Activated CD4-positive, alpha-beta T cell treated with anti-CD3 and anti-CD28 coated beads, Interleukin-2, amount 10 ng/mL, durations not matched to agents 24 days and 14 days (primary cell): ENCODE measurements around the gene LRRC49. TPM values are rescaled to one million over a fixed set of nuclear protein-coding genes. Genes with fewer than 3 reads are reported as not detected.
"Not testable (repeated sequence)": the region's sequence is repeated elsewhere in the genome, so short reads cannot be mapped to it uniquely, and the experiment has no call there.

Experiments
- DNase-seq: peaks from one replicate; pipeline ENCODE4 v3.0.0; 2022
- H3K27ac Mint-ChIP-seq: one replicate; pipeline ENCODE4 v1.8.0; 2022; ENCODE audit warnings: mild to moderate bottlenecking, mixed read lengths
- H3K27me3 Mint-ChIP-seq: one replicate; pipeline ENCODE4 v1.8.0; 2022; ENCODE audit warnings: mixed read lengths
- H3K36me3 Mint-ChIP-seq: one replicate; pipeline ENCODE4 v1.8.0; 2022; ENCODE audit warnings: low read depth, mild to moderate bottlenecking, mixed read lengths
- H3K4me1 Mint-ChIP-seq: one replicate; pipeline ENCODE4 v1.8.0; 2021; ENCODE audit warnings: mixed read lengths
- H3K4me3 Mint-ChIP-seq: one replicate; pipeline ENCODE4 v1.8.0; 2022; ENCODE audit warnings: mild to moderate bottlenecking, moderate library complexity, mixed read lengths
- H3K9me3 Mint-ChIP-seq: one replicate; pipeline ENCODE4 v1.8.0; 2021; ENCODE audit warnings: mixed read lengths
- intact Hi-C: fragments of 100-400 bp; cut with micrococcal nuclease; formaldehyde crosslinking; loops from one replicate; pipeline ENCODE4 v1.15.1; 2023
- total RNA-seq: library from RNA; stranded (reverse); gene quantifications from 2 replicates; pipeline ENCODE4 v1.2.3, GENCODE V29; 2022

LRRC49 gene
- total RNA-seq, 1 donor from 2014 or later, result not detected

DNA sequence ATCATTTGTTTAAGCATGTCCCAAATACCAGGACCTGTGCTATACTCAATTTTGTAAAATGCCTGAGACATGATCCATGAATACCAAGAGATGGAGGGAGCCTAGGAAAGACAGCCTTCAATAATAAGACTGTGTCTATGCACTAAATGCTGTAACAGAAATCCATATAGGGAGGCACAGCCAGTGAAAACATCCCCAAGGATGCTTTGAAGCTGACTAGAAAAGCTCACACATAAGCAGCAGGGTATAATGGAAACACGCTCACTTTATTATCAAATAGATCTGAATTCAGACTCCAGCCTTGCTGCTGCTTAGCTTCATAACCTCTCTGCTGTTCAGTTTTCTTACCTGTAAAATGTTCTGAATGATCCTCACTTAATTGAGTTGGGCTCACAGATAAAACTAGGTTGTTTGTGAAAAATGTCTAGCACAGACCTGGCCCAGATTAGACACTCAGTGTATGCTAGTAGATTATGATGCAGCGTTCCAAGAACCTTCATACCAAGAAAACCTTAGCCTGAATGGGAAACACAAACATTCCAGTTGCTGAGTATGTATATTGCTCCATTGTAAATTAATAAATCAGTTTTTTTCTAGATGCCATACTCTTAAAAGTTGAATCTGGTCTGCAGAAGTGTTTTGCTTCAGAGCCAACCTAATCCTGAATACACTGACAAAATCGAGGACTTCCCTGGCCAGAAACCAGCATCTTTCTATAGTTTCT, 34.9 kb upstream of the LRRC49 start:
- H3K4me1 Mint-ChIP-seq, result peaks cover 4% of the 10 kb centered on the region
- H3K9me3 Mint-ChIP-seq, result no peaks in the 10 kb centered on the region
- intact Hi-C loops, result no loop called here
- H3K27ac Mint-ChIP-seq, result no peak overlapping the region
- H3K4me3 Mint-ChIP-seq, result no peak overlapping the region
- peaks cover 36% of the 10 kb centered on the region for H3K27me3 Mint-ChIP-seq
- H3K36me3 Mint-ChIP-seq, result no peaks in the 10 kb centered on the region
- DNase-seq, result no peak

- intact Hi-C loops, H3K36me3 Mint-ChIP-seq, H3K27ac Mint-ChIP-seq: not testable (repeated sequence)
These were observed 33.9 kb upstream of the LRRC49 start for GRCh38 chr15:70858614-70859321.

GRCh38 chr15:70859322-70859908, 33.2 kb upstream of the LRRC49 start:
- no peak overlapping the region for H3K27ac Mint-ChIP-seq
- no peaks in the 10 kb centered on the region for H3K9me3 Mint-ChIP-seq
- H3K4me3 Mint-ChIP-seq, result no peak overlapping the region
- peaks cover 3% of the 10 kb centered on the region for H3K4me1 Mint-ChIP-seq
- H3K27me3 Mint-ChIP-seq, result peaks cover 29% of the 10 kb centered on the region
- DNase-seq, result no peak
- intact Hi-C loops, result no loop called here
- no peaks in the 10 kb centered on the region for H3K36me3 Mint-ChIP-seq

More at GRCh38 chr15:70858614-70859321, 33.9 kb upstream of the LRRC49 start:
- H3K4me3 Mint-ChIP-seq, DNase-seq, H3K9me3 Mint-ChIP-seq, H3K4me1 Mint-ChIP-seq: not testable (repeated sequence)
- H3K27me3 Mint-ChIP-seq, result peaks cover 31% of the 10 kb centered on the region

GRCh38 chr15:70859998-70860397, 32.6 kb upstream of the LRRC49 start:
- Mint-ChIP-seq H3K9me3 (no peaks in the 10 kb centered on the region), H3K4me3 (no peak overlapping the region), H3K36me3 (no peaks in the 10 kb centered on the region), H3K27ac (no peak overlapping the region), H3K27me3 (peaks cover 23% of the 10 kb centered on the region), H3K4me1 (no peaks in the 10 kb centered on the region)
- DNase-seq, result no peak
- intact Hi-C loops, result no loop called here

DNA sequence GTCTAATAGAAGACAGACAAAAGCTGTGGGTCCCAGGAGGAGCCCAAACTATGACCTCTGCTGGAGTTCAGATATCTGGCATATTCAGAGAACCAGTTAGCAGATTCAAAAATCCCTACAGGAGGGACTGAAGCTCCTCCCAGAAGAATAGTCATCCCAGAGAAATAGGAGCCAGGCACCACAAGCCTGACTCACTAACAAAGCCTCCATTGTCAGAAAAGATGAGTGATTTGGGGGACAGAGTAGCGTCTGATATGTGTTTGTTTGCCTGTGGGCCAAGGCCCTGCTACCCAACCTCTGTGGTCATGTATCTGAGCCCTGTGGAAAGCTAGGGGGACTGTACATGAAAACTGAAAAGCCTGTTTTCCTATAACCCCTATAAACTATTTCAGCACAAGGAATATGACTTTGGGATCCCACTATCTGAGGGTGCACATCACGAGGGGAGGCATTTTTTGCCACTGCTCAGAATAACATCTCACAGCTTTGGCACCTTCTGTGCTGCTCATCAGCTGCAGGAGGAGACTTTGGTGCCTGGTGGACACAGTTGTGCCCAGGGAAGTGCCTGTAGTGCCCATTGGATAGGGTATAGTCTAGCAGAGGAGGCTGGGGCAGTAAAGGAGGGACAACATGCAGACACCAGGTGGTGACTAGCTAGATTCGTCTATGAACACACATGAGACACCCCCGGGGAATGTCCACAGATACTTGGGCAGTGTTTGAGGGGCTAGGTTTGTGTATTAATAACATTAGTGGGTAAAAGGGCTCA, 29.0 kb upstream of the LRRC49 start:
- no peaks in the 10 kb centered on the region for H3K9me3 Mint-ChIP-seq
- H3K27me3 Mint-ChIP-seq, result peaks cover 4% of the 10 kb centered on the region
- peak; percentile 50 for DNase-seq
- no peaks in the 10 kb centered on the region for H3K4me1 Mint-ChIP-seq
- no peak overlapping the region for H3K4me3 Mint-ChIP-seq
- intact Hi-C loops, result no loop called here
- H3K27ac Mint-ChIP-seq, result no peak overlapping the region
- no peaks in the 10 kb centered on the region for H3K36me3 Mint-ChIP-seq

- Mint-ChIP-seq H3K9me3 (no peaks in the 10 kb centered on the region), H3K36me3 (no peaks in the 10 kb centered on the region), H3K4me3 (no peak overlapping the region), H3K4me1 (no peaks in the 10 kb centered on the region), H3K27ac (no peak overlapping the region), H3K27me3 (peaks cover 4% of the 10 kb centered on the region)
- intact Hi-C loops, result no loop called here
- no peak for DNase-seq
These were observed 25.5 kb upstream of the LRRC49 start for GRCh38 chr15:70866982-70867641.

DNA sequence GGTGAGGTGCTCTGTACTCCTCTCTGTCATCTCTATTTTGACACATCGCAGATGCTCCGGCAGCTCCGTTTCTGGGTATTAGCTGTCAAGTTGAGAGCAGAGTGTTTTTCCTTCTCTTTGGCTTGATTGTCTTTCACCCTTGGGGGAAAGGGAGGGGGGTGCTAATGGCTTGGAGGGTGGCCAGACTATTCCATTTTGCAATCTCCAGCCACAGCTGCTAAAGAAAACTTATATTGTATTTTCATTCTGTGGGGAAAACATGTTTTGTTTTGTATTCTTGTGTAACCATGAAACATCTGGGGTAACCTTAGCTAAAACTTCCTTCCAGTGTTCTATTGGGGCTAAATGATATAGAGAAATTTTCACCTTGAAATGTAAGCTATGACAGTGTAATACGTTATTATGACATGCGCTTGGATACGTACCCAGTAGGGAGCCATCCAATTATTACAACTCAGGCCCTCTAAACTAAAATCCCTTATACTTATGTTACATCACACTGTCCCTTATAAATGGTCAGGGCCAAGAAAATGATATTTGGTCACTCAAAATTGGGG, 24.6 kb upstream of the LRRC49 start:
- no peaks in the 10 kb centered on the region for H3K4me1 Mint-ChIP-seq

GRCh38 chr15:70869346-70869745, 23.3 kb upstream of the LRRC49 start:
- peaks cover 9% of the 10 kb centered on the region for H3K27me3 Mint-ChIP-seq
- intact Hi-C loops, result no loop called here
- H3K36me3 Mint-ChIP-seq, result no peaks in the 10 kb centered on the region
- no peak overlapping the region for H3K27ac Mint-ChIP-seq
- DNase-seq, result no peak
- H3K4me1 Mint-ChIP-seq, result no peaks in the 10 kb centered on the region
- H3K9me3 Mint-ChIP-seq, result peaks cover 3% of the 10 kb centered on the region
- H3K4me3 Mint-ChIP-seq, result no peak overlapping the region

More for the DNA sequence above, 24.6 kb upstream of the LRRC49 start:
- Mint-ChIP-seq H3K27ac (no peak overlapping the region), H3K27me3 (peaks cover 4% of the 10 kb centered on the region), H3K9me3 (no peaks in the 10 kb centered on the region), H3K4me3 (no peak overlapping the region), H3K36me3 (no peaks in the 10 kb centered on the region)
- no peak for DNase-seq
- intact Hi-C loops, result no loop called here

DNA sequence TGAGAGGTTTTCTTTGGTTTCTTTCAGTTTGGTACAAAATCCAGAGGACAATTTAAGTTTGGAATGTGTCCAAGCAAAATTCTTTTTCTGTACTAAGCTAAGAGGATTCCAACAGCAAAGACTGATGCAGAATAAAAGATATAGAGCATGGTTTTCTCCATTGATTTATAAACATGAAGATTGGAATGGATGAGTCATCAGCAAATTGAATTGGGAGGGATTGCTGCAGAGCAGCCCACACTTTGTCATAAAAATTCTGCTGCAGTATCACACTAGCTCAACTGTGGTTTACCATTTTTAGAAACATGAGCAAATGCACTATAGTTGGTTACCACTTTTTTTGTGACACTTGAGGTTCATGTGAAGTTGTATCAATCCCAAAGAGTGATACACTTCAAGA, 22.6 kb upstream of the LRRC49 start:
- Mint-ChIP-seq H3K9me3 (peaks cover 3% of the 10 kb centered on the region), H3K27me3 (peaks cover 13% of the 10 kb centered on the region), H3K27ac (no peak overlapping the region), H3K36me3 (no peaks in the 10 kb centered on the region), H3K4me1 (no peaks in the 10 kb centered on the region), H3K4me3 (no peak overlapping the region)
- intact Hi-C loops, result no loop called here
- no peak for DNase-seq

GRCh38 chr15:70871490-70871889, 21.1 kb upstream of the LRRC49 start:
- H3K27me3 Mint-ChIP-seq, result peaks cover 20% of the 10 kb centered on the region
- H3K4me1 Mint-ChIP-seq, H3K4me3 Mint-ChIP-seq, H3K27ac Mint-ChIP-seq, intact Hi-C loops, H3K9me3 Mint-ChIP-seq, DNase-seq, H3K36me3 Mint-ChIP-seq: not testable (repeated sequence)

DNA sequence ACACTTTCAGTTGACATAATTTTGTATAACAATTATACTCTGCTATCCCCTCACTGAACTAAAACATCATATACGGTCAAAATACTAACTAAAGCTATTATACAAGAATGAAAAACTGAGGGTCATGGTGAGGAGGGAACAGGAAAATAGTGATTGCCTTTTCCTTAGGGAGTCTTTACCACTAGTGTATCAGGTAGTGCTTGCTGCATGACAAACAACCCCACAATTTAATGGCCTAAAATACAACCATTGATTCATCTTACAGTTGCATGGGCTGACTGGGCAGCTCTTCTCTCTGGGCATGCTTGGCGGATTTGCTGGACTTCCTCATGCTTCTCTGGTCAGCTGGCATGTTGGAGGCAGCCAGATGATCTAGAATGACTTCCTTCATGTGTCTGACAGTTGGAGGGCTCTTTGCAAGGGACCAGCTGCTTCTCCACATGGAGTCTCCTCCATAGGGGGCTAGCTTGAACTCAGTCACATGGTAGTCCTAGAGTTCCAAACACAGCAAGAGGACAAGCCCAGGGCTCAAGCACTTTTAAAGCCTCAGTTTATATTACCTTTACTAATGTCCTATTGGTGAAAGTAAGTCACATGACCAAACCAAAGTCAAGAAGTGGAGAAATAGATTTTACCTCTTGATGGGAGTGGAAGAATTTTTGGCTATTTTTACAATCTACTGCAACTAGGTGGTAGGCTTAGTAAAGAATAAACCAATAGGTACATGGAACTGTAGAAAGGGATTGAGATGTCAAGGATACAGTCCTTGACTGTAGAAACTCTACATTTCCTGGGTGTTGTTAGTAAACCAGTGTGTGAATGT, 19.2 kb upstream of the LRRC49 start:
- no peak overlapping the region for H3K27ac Mint-ChIP-seq
- intact Hi-C loops, result no loop called here
- H3K4me1 Mint-ChIP-seq, result no peaks in the 10 kb centered on the region
- no peaks in the 10 kb centered on the region for H3K36me3 Mint-ChIP-seq
- H3K9me3 Mint-ChIP-seq, result peaks cover 3% of the 10 kb centered on the region
- H3K27me3 Mint-ChIP-seq, result peaks cover 24% of the 10 kb centered on the region
- DNase-seq, result no peak
- no peak overlapping the region for H3K4me3 Mint-ChIP-seq

DNA sequence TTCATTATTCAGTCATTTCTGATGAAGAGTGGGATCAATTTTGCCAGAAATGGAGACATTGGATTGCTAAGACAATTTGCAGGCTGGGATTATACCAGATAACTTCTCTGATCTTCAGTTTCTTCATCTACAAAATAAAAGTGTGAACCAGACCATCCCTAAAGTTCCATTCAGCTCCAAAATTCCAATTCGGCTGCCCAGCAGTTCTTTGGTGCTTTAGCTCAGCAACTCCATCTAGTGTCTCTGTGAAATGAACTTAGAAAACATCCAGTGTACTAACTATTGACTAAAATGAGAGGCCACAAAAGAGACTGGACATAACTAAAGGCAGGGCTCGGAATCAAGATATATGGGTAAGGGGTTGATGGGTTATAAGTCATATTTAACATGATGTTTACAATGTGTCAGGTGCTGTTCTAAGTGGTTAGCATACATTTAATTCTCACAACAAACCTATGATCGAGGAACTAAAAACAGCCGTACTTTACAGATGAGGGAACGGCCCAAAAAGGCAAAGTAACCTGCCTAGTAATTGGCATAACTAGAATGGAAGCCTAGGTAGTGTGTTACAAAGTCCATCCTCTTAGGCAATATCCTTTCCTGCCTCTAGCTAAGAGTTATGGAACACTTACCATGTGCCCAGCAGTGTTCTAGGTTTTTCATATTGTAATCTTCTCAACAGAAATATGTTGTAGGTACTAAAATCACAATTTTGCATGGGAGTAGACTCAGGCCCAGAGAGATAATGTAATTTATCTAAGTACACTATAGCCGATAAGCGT, 17.4 kb upstream of the LRRC49 start:
- Mint-ChIP-seq H3K27ac (no peak overlapping the region), H3K4me3 (no peak overlapping the region), H3K36me3 (no peaks in the 10 kb centered on the region), H3K9me3 (peaks cover 3% of the 10 kb centered on the region), H3K4me1 (no peaks in the 10 kb centered on the region), H3K27me3 (peaks cover 40% of the 10 kb centered on the region)
- intact Hi-C loops, result no loop called here
- no peak for DNase-seq
